Inflammatory macrophage (primary cell): ENCODE measurements around the gene MED13.

ENCODE experiments used
- DNase-seq, 2 donors: peaks; one replicate each; pipeline ENCODE4 v3.0.0-alpha.2; 2020 to 2022
- total RNA-seq, 18 experiments: gene quantifications; one replicate each; lab custom pipeline; 2026; ENCODE audit warnings: mixed read lengths in 6 of 18, inconsistent platforms in 2 of 18; lab: John Stamatoyannopoulos, UW

Gene MED13, protein sequence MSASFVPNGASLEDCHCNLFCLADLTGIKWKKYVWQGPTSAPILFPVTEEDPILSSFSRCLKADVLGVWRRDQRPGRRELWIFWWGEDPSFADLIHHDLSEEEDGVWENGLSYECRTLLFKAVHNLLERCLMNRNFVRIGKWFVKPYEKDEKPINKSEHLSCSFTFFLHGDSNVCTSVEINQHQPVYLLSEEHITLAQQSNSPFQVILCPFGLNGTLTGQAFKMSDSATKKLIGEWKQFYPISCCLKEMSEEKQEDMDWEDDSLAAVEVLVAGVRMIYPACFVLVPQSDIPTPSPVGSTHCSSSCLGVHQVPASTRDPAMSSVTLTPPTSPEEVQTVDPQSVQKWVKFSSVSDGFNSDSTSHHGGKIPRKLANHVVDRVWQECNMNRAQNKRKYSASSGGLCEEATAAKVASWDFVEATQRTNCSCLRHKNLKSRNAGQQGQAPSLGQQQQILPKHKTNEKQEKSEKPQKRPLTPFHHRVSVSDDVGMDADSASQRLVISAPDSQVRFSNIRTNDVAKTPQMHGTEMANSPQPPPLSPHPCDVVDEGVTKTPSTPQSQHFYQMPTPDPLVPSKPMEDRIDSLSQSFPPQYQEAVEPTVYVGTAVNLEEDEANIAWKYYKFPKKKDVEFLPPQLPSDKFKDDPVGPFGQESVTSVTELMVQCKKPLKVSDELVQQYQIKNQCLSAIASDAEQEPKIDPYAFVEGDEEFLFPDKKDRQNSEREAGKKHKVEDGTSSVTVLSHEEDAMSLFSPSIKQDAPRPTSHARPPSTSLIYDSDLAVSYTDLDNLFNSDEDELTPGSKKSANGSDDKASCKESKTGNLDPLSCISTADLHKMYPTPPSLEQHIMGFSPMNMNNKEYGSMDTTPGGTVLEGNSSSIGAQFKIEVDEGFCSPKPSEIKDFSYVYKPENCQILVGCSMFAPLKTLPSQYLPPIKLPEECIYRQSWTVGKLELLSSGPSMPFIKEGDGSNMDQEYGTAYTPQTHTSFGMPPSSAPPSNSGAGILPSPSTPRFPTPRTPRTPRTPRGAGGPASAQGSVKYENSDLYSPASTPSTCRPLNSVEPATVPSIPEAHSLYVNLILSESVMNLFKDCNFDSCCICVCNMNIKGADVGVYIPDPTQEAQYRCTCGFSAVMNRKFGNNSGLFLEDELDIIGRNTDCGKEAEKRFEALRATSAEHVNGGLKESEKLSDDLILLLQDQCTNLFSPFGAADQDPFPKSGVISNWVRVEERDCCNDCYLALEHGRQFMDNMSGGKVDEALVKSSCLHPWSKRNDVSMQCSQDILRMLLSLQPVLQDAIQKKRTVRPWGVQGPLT (N-terminal part only)
- 124 to 419 (median 200) reads per million in 18 experiments for total RNA-seq

DNA sequence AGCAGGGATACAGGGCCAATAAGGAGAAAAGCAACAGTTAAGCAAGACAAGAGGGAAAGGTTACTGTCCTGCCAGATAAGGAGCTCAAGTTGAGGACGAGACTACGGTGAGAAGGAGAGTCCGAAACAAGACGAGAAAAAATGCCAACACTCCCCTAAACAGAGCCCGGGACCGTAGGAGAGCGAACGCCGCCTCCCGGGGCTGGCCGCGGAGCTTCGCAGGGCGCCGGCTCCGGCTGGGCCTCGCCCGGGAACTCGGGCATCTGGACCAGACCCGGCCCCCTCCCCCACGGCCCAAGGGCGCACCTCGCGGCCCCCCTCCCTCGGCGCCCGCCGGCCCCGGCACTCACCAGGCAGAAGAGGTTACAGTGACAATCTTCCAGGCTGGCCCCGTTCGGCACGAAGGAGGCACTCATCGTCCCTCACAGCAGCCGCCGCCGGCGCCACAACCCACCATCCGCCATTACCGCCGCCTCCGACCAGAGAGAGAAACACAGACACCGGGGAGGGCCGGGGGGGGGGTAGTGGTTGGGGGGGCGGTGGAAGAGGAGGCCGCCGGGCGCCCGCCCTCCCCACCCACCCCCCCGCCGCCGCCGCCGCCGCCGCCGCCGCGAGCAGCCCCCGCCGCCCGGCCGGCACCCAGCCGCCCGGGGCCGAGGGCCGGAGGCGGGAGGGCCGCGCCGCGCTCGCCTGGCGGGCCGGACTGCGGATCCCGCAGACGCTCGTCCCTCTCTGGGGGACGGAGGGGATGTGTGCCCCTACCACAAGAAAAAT is at the start of gene MED13:
Gene MED13 (minus strand): TSS at position 488 of the 773 bp plus-strand sequence. CDS start 73 bp downstream, at position 415.
- DNase-seq = peak in 1 of 2 donors; percentile 28

- DNase-seq = no peak
These were observed 47.2 kb upstream of the MED13 start for GRCh38 chr17:62112229-62112628.

DNA sequence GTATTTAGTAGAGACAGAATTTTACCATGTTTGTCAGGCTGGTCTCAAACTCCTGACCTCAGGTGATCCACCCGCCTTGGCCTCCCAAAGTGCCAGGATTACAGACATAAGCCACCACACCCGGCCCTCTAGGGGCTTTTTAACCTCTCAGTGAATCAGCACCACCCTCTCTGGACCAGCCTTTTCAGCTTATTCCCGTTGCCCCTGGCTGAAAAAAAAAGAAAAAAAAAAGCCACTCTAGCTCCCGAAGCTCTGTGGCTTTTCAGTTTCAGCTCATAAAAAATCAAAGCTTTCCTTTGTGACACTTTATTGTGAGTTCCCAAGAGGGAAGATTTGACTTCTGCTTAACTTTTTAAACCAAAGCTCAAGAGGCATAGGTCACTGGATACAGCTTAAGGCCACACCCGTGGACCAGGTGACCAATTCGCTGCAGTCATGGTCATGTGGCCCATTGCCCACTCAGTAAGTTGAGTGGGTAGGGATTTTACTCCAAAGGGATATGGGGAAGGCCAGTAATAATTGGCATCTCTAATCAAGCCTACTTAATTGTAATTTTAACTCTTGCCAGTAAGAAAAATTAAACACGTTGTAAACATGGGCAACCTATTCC is 46.6 kb upstream of the MED13 start:
- peak; percentile 55 to 76 for DNase-seq

DNA sequence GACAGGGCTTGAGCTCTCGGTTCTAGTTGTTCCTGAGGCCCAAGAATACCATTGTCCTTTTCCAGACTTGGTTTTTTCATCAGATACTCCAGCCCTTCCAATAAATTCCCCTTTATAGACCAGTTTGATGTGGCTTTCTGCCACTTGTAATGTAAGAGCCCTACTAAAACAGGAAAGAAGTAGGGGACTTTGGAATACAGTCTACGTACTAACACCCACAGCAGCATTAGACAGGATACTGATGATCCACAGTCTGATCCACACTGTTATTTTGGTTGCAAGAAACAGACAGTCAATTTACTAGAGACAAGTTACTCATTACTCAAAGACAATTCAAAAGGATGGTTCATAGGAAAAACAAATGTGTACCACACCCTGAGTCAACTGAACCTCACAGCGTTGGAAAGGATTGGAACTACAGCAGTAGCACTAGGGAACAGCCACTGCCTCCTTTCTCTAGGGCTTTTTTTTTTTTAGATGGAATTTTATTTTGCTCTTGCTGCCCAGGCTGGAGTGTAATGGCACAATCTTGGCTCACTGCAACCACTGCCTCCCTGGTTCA is 45.9 kb upstream of the MED13 start:
- no peak for DNase-seq

- DNase-seq = no peak
These were observed 44.8 kb upstream of the MED13 start for GRCh38 chr17:62109924-62110323.

- peak; percentile 85 to 87 for DNase-seq
These were observed 44.4 kb upstream of the MED13 start for GRCh38 chr17:62109378-62109902.

DNA sequence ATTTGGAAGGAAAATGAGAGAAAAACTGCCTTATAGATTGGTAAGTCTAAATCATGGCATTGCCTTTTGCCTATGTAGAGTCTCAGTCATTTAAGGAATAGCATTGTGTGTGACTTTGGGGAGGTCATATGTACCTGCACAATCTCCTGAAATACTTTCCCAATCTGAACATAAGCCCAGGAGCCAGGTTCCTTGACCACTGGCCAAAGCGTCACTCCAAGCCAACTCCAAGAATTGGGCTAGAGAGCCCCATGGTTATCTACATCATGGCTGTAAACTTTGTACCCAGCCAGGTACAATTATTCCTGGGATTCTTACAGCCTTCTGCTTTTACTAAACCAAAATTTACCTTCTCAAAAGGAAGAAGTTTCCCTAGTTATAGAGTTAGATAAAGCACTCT is 40.8 kb upstream of the MED13 start:
- DNase-seq = no peak

DNA sequence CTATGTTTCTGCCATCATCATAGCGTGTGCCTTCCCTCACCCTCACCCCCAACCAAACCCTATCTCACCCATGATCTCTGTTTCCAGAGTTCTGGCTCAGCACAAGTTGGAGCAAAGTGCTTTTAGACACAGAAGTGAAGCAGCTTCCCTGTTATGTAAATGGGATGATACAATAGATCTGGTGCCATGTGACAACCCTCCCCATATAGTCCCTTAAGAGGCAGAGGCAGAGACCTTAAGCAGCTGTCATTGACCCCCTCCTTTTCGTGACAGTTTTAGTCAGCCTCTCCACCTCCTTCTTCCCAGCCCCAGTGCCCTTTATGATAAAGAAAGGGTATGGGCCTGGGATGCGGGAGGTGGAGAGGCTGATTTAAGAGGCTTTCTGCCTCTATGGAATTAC is 40.3 kb upstream of the MED13 start:
- peak in 1 of 2 donors; percentile 30 for DNase-seq

- DNase-seq = no peak
These were observed 36.4 kb upstream of the MED13 start for GRCh38 chr17:62101515-62101914.

DNA sequence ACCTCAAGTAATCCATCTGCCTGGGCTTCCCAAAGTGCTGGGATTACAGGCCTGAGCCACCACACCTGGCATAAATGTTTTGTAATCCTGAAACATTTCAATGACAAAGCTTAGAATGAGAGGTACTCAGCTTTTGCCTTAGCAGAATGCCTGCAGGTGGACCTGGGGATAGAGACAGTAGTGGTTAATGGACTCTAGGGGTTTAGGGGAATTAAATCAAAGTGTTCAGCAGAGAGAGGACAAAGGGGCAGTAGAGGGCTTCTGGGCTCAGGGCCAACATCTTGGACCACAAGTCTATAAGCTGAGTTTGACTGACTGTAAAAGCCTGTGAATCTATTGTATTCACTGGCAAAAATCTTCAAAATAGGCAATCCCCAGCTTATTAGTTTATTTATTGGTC is 36.0 kb upstream of the MED13 start:
- DNase-seq = no peak

- no peak for DNase-seq
These were observed 35.0 kb upstream of the MED13 start for GRCh38 chr17:62100055-62100454.

DNA sequence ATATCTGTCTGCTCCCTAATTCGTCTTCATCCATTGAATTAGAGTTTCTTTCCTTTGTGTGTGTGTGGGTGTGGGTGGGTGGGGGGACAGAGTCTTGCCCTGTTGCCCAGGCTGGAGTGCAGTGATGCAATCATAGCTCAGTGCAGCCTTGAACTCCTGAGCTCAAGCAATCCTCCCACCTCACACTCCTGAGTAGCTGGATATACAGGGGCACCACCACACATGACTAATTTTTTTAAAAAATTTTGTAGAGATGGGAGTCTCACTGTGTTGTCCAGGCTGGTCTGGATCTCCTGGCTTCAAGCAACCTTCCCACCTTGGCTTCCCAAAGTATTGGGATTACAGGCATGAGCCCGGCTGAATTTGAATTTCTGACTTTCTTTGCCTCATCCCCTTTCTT is 34.5 kb upstream of the MED13 start:
- DNase-seq = no peak

DNA sequence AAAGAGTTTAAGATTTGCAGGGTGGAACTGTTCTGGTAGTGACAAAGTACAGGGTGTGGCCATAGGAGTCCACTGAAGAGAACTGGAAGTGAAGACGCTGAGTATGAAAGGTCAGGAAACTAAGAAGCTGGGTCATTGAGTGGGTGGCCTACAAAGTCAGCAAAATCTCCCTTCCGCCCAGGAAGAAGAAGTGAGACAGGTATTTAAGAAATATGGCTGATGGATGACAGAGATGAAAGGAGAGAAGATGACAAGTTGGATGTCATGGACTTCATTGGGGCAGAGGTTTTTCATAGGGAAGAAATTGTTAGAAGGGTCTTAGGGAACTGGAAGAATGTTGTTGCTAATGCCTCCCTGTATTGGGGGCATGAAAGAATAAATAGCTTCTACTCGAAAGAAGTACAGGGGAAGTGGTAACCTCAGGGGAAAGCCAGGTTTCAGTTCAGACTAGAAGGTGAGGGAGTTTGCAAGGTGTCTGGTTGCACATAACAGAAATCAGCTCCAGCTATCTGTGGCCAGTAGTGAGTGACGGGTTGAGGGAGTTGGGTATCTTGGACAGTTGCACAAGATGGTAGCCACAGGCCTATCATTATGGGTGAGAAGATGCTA is 33.6 kb upstream of the MED13 start:
- DNase-seq = peak; percentile 60 to 69

GRCh38 chr17:62096401-62096670 is 31.3 kb upstream of the MED13 start:
- no peak for DNase-seq

- no peak for DNase-seq
These were observed 29.1 kb upstream of the MED13 start for GRCh38 chr17:62094175-62094574.

DNA sequence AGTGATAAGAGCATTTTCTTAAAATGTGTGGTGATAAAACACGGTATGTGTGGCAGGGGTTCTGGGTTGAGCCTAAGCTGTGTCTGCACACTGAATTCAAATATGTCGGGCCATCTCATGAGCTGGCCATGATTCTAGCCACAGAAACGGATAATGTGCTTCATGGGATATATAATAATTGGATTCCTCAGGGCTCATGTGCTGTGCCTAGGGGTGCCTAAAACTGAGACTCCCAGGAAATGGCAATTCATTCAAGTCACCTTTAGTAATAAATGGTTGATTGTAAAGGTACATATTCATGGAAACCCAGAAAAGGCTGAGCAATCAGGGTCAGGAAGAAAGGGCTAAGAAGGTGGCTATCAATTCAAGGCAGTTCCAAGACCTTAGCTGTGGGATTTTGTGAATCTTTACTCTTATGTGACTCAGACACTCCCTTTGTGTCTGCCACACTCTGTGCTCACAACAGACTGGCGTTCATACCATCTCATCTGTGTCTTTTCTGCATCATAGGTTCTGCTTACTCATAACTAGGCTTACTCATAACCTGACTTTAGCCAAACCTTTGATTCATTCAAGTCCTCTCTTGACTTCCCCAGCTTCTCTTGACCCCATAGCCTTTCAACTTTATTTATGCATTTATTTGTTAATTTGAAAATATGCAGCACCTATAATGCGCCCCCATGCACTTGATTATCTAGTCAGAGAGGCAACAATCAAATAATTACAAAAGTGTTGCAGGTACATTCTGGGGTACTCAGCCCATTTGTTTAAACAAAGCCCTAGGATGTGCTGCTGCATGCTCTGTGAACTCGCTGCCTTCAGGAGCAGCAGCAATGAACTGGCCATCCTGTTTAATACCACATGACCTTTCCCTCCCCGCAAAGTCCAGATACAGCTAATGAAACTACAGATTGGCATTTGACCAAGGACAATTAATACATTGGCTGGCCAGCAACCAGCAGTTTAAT is 28.4 kb upstream of the MED13 start:
- no peak for DNase-seq

DNA sequence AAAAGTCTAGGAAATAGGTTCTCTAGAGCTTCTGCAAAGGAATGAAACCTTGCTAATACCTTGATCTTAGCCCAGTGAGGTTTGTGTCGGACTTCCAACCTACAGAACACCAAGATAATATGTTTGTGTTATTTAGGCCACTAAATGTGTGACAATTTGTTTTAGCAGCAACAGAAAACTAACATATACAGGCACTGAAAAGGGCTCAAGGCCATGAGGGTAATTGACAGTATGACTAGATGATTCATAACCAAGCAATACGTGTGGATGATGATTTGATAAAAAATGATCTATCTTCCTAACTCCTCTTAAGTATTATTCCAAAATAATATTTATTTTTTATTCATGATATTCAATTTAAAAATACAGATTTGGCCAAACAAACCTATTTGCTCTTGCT is 27.7 kb upstream of the MED13 start:
- DNase-seq = no peak

GRCh38 chr17:62091804-62092203 is 26.7 kb upstream of the MED13 start:
- DNase-seq = no peak

GRCh38 chr17:62090868-62091267 is 25.8 kb upstream of the MED13 start:
- DNase-seq = no peak
